Brain pericyte (primary cell): ENCODE results near the gene FAM168B.

Experiments
- DNase-seq: peaks from one replicate; pipeline ENCODE4 v3.0.0-alpha.2; 2012; ENCODE audit warnings: low read depth, low spot score

Gene FAM168B

DNA sequence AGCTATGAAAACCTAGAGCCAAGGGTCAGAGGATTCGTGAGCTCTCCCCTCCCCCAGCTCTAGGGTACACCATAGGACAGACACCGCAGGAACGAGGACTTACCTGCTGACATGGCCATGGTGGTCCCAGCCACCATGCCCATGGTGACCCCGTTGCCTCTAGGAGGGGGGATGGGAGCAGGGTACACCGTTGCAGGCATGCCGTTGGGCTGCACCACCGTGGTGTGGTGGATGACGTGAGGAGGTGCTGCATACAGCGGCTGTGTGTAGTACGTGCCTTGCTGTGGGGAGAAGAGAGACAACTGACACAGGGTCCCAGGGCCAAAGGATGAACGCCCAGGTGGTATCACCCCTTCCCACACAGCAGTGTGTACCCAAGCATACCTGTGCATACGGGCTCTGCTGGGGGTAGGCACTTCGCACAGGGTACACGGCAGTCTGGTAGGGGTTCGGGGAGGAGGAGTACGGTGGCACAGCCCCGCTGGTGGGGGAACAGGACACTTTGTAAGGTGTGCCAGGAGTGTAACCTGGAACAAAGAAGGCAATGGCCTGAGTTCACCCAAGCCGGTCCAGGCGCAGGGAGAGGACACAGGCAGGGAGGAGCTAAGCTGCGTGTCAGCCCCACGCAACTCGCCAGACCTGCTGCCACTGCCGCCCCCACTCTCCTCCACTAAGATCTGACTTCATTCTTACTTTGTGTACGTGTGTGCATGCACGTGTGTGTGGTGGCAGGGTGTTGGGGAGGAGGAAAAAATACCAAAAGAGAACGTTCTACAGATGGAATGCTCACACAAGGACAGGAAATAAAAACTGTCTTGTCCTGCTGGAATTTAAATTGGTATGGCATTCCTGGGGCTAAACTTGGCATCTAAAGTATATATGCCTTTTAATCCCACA is 37.8 kb downstream of the FAM168B start:
- DNase-seq = no peak

DNA sequence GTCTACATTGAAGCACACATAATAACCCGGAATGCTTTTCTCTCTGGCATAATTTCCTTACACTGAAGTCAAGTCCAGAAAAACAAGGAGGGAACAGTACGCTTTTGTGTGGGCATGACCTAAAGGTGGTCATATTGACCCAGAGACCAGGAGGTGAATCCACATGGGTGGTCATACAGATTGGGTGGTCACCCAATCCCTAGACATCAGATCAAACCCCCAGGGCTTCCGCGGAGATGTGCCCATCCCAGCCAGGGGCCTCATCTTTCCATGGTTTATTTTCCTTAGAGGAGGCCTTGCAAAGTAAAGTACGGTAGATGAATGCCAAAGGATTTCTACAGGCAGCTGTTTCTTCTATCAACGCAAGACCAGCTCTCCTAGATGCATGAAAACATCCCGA is 38.8 kb downstream of the FAM168B start:
- no peak for DNase-seq

DNA sequence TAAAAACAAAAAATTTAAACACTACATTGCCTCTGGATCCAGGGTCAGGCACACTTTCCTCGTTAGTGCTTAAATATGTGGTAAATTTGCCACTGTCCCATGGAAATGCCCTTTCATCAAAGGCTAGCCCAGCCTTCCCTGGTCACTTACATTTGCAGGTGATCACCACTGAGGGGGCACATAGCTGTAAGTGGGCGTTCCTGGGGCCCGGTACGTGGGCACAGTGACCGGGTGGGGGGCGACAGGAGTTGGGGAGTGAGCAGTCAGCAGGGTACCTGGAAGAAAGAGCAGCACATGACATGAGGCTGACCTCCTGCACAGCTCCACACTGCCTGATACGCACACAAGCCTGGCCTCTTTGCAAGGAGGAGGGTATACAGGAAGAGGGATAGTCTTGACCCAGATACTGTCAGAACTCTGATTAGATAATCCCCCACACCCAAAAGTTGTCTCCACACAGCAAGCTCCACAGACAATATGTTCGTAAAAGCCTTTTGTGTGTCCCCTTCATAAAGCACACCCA is 40.5 kb downstream of the FAM168B start:
- no peak for DNase-seq

DNA sequence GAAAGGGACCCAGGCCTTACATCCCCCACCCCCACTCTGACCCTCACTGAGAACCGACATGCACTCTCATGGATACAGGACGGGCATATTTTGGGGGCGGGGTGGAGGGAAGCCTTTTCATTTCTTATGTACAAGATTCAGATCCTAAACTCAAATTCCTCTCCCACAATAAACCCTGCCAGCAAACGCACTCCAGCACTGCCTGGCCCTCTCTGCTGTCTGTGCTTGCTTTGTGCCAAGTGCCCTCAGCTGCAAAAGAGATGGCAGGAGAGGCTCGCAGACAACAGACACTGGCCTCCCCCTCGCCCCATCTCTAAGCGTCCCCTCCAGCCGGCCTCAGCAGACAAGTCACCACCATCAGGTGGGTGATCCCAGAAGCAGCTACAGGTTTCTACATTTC is 42.4 kb downstream of the FAM168B start:
- DNase-seq = no peak

DNA sequence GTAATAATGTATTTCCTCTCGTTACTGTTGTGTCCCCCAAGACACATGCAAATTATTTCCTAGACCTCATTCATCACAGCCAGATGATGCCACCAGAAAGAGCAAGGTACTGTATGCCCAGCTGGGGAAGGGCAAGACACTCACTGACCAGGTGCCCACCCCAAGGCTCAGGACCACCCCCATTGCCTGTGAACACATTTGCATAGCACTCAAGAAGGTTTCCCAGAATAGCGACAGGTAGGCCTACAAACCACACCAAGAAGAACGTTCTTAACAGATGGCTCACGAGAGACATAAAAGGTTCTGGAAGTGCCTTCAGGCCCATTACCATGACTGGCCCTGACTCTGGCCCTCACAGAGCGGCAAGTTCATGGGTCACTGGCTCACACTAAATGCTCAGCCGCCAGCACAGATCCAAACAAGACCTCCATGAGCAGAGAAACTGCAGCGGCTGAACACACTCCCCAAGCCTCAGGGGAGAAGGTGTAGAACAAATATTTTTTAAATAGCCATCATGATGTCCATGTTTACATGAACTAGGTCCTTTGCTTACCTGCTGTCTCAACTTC is 44.0 kb downstream of the FAM168B start:
- DNase-seq = no peak

DNA sequence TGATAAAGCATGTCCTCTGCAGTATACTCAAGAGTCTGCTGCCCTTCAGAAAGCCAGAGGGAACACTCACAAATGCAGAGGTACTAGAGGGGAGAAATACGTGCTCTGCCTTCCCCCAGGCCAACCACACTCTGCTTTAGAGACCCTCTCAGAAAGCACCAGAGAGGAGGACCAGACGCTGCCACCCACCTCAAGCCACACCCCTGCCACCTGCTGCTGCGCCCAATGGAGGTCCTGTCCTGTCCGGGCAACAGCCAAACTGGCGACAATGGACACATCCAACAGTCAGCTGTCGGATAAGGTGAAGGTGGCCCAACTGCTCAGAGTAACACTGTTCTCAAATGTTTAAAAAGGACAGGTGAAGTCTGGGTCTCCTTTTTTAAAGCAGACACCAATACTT is 44.6 kb downstream of the FAM168B start:
- no peak for DNase-seq

DNA sequence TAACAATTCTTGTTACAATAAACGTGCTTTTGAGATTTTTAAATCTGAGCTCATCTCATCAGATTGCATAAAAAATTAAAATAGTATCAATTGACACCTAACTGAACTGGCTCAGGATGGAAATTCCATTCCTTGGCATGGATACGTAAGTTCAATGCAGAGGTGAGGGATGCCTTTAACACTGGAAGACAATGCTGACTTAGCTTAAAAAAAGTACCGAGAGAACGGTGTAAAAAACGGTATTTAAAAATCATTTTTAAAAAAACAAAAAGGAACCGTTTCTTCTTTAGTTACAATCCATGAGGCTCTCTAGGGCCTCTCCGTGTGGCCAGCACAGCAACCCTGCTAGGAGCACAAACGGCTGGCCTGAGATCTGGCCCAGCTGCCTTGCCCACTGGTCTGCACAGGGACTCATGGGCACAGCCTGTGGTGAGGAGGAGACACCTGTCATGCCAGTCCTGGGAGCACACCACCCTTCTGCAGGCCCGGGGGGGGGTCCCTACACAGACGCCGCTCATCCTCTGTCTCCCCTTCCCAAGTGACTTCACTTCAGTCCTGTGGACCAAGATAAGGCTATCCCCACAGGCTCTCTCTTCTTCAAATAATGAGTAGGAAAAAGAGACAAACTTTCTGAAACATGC is 45.2 kb downstream of the FAM168B start:
- DNase-seq = no peak

DNA sequence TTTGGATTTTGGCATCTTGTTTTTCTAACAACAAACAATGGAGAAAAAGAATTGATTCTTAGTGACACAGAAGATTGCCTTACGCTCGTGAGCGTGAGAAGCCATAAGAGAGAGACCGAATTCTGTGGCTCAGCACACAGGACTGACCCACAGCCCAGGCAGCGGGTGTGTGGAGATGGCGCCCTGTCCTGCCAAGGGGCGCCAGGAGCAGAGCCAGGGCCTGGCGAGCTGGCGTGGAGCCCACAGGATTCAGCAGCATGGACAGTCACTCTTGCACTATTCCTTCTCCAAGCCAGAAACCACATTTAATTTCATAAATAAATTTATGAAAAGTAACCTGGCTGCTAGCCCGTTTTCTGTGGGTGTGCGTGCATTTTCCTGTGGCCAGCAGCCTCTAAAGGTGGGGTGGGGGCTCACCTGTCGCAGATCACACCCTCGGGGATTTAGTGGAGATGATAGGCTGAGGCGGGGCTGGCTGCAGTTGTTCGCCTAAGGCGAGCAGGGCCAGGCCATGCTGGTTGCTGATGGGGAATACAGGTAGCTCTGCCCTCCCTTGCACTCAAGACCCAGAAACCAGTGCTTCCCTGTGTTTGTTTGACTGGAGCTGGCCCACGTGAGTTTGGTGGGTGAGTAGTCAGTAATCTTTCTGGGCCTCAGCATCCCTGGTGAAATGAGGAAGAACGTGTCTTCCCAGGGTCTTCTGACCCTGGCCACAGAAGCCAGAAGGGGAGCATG is 46.2 kb downstream of the FAM168B start:
- DNase-seq = no peak

DNA sequence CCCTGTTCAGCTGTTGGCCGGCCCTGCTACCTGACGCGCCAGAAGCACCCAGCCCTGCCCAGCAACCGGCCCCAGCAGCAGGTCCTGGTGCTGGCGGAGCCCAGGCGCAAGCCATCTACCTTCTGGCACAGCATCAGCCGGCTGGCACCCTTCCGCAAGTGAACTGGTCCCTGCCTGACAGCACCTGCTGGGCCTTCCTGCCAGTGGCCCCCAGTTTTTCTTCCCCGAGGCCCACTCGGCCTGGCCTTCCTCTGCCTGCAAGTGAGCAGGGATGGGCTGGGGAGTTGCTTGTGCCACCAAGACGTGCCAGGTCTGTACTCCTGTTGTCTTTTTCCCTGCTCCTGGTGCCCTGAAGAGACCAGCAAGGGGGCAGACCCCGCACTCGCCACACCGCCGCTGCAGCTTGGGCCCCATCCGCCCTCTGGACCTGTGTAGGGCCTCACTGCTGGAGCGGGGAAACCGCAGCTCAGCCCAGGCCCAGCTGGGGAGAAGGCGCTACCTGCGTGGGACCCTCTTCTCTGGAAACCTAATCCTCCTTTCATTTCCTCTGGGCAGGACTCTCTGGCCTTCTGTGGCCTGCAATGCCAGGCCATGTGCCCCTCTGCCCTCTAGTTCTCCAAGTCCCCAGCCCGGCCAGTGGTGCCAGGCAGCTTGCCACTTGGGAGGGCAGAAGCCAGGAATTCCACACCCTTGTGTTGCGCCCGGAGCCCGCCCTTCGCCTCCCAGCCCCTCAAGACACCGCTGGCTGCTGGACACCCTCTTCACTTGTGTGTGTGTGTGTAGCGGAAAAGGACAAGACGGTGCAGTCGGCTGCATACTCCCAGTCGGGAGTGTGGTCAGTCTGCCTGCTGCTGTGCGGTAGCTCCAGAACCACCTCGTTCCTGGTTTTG is 47.0 kb downstream of the FAM168B start:
- no peak for DNase-seq

DNA sequence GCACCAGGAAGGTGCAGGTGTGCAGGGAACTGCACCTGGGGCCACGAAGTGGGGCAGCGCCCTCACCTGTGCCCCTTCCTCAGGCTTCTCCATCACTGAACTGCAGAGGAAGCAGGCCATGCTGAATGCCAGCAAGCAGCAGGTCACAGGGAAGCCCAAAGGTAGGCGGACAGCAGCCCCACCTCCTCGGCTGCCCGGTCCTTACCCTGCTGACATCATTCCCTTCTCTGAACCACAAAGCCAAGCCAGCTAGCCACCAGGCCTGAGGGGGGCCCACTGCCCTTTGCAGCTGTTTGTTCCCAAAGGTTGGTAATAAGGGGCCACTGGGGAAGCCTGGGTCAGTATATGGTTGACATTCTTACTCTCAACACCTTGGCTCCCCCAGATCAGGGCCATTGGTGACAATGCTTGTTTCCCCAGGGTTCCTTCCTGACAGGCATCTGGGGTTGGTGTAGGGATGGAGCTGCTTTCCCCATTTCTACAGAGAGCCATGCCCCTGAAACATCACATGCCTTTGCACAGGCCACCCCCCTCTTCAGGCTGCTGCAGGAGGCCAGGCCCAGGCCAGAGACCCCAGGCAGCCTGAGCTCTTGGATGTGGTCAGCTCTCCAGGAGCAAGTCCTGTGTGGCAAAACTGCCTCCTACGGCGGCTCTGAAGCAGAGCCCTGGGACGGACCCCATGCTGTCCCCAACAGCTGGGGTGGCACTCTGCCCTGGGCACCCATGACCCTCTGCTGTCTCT is 47.8 kb downstream of the FAM168B start:
- no peak for DNase-seq

DNA sequence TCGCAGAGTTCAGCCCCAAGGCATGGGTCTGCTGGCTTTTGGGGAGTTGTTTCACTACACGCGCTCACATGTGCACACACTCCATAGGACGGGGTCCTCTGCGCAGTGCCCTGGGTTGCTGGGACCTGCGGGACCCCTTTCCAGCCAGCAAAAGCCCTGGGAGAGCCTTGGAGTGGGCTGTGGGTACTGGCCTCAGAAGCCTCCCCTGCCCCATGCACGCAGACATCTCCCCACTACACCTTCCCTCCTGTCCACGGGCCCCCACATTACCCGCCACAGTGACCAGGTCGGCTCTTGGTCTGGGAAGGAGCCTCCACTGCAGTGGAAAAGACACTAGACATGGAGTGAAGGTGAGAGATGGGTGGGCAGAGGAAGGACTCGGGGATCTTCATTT is 48.5 kb downstream of the FAM168B start:
- no peak for DNase-seq

DNA sequence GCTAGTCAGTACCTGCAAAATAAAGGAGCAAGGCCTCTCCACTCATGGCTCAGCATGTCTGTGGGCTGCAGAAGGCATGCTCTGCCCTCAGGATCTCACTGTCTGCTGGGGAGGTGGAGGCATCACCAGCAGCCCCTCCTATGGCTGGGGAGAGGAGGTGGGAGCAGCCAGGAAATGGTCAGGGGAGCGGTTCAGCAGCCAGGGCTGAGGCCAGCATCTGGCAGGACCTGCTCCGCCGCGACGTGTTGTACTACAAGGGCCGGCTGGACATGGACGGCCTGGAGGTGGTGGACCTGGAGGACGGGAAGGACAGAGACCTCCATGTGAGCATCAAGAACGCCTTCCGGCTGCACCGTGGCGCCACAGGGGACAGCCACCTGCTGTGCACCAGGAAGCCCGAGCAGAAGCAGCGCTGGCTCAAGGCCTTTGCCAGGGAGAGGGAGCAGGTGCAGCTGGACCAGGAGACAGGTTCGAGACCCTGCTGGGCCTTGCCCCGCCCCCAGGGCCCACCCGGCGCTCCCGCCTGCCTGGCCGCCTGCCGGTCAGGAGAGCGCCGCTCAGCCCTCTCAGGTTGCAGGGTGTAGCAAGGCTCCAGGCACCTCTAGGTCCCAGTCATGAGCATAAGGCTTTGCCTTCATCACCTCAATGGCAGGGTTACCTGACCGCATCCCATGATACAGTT is 49.0 kb downstream of the FAM168B start:
- no peak for DNase-seq

DNA sequence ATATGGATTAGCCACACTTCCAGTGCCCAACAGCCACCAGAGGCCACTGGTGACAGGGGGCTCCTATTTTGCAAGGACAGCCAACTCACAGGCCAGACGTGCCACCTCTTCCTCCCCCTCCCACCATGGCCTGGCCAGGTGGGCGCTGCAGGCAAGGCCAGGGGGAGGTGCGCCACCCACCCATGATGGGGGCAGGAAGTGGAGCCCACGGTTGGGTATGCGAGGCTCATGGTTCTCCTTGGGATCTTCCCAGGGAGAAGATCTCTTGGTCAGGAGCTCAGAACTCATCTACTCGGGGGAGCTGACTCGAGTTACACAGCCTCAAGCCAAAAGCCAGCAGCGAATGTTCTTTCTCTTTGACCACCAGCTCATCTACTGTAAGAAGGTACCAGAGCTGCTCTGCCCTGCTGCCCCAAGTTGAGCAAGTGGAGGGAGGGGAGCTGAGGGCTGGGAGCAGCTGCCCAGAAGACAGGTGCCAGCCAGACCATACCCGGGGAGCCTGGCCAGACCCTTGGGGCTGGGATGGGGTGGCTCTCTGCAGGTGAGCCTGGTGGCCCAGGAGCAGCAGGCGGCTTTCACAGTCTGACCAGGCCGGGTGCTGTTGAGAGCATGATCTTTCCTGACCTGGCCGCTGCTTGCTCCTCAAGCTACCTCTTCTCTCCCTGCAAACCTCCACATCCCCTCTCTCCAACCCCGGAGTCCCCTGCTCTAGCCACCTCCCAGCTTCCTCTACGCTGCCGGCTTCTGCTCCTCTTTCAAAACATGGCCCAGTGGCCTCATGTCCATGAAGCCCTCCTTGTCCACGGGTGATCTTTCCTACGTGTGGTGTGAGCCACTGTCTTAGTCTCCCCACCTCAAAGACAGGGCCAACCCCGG is 49.8 kb downstream of the FAM168B start:
- no peak for DNase-seq

DNA sequence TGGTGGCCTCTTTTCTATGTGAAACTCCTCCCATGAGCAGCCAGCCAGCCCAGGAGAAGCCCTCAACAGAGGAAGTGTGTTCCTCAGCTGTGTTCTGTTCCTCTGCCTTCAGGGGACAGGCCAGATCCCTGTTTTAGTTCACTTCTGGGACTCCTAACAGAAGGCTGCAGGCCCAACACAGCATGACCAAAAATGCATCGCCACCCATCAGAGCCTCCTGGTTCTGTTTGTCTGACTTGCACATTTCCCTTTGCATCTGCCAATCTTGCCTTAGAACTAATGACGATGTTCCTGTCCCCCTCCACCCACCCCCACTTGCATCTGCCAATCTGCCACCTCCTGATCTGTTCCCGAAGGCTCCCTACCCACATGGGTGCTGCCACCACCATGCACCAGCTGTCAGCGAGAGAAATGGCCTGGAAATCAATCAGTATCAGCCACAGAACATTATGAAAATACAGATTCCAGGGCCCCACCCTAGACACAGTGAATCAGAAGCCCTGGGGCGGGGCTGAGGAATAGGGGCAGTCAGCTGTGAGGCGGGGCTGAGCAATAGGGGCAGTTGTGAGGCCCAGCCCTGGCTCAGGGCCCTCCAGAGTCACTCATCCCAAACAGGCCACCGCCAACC is 51.0 kb downstream of the FAM168B start:
- DNase-seq = no peak

DNA sequence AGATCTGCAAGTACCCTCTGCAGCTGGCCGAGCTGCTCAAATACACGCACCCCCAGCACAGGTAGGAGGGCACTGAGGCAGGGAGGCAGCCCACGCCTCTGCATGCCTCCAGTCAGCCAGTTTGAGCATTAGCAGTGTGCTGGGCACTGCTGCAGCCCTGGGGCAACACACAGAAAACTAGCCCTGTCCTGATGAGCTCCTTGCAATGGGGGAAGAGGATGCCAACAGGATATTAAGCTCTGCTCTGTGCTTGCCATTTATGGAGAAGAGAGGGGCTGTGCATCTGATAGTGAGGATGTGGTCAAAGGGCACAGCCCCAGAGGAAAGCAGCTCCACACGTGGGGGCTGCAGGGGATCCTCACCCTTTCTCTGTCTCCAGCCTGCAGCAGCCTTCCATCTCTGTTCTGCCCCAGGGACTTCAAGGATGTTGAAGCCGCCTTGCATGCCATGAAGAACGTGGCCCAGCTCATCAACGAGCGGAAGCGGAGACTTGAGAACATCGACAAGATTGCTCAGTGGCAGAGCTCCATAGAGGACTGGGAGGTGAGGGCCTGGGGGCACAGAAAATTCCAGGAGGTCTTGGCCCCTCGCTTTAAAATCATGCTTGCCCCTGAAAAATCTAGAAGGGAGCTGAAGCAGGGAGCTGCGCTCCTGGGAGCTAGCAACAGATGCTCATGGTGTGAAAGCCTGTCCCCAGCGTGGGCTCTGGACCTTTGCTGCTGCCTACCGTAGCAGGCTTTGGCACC is 51.7 kb downstream of the FAM168B start:
- DNase-seq = no peak

DNA sequence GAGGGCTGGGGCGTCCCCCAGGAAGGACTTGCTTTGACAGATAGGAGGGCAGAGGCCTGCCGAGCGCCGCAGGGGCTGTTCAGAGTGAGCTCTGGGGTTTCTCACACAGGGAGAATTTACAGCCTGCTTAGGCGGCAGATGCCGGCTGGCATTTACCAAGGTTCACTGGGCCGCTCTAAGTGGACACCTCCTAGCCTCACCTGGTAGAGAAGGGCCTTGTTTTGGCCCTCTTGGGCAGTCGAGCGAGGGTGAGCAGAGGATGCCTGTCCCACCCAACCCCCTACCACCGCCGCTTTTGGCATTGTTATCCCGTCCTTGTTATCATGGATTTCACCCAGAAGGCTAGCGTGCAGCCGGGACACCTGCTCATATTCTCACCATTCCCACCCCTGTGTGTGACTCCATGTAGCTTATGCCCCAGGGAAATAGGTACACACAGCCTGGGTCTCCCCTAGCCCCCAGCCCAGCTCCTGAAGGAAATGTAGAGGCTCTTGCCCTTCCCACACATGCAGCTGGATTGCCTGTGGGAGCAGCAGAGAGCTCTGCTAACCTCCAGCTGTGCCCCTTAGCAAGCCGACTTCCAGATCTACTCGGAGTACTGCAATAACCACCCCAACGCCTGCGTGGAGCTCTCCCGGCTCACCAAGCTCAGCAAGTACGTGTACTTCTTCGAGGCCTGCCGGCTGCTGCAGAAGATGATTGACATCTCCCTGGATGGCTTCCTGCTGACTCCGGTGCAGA is 52.4 kb downstream of the FAM168B start:
- no peak for DNase-seq
